Activated naive CD4-positive, alpha-beta T cell treated with Interleukin-2 at 50 U/mL for 16 hours (primary cell): ENCODE measurements around the gene ANK3.

Source experiments
- DNase-seq: peaks from one replicate; pipeline ENCODE4 v3.0.0-alpha.2; 2020

ANK3 gene

GRCh38 chr10:60169111-60169510, 220.6 kb downstream of the ANK3 start:
- no peak for DNase-seq

DNA sequence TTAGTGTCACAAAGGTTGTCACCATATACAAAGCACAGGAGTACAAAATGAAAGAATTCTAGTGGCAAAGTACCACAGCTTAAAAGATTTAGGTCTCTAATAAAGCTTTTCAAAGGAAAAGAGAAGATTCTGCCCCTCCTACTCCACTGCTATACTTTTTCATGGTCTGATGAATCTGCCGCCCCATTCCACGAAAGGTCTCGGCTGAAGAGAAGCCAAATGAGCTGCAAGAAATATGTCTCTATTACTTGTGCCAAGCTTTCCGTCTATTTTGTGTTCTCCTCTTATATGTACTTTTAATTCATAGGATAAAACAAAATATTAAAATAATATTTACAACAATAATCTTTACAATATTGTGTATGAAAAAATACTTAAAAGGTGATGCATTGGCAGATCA, 222.6 kb downstream of the ANK3 start:
- DNase-seq = no peak

DNA sequence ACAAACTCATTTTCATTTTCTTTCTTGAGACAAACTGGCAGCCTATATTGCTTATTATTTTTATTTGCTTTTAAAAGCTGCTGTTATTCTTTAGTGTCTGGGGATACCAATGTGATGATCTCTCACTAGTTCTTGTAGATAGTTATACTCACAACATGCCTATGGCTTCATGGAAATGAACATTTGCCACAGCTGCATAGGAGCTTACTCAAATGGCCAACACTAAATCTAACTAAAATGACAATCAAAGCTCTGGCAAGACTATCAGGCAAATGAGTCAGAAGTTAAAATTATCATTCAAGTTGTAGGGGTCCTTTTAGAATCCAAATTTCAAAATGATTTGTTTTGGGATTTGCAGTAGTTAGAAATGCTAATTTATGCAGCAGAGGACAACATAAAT, 225.9 kb downstream of the ANK3 start:
- DNase-seq = no peak

GRCh38 chr10:60162631-60163030, 227.0 kb downstream of the ANK3 start:
- no peak for DNase-seq

DNA sequence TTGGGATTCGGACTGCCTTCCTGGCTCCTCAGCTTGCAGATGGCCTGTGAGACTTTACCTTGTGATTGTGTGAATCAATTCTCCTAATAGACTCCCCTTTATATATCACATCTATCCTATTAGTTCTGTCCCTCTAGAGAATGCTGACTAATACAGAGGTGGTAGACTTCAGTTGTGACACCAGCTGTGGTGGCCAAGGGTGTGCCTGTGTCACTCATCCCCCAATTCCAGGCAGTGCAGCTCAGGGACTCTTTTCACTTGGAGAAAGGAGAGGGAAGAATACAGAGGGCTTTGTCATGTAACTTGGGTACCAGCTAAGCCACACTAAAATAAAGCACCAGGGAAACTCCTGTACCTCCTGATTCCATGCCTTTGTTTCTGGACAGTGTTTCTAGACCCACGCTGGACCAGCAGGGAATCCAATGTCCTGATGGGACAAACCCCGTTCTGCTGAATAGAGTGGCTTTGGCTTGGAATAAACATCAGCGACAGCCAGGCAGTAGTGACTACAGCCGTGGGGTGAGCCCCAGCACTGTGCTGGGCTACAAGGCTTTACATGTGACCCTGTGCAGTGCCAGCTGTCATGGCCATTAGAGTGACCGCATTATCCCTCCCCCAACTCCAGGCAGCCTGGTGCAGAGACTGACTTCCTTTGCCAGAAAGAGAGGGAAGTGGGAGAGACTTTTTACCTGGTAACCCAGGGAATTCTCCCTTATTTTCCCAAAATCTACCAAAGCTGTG, 233.6 kb downstream of the ANK3 start:
- DNase-seq = no peak

DNA sequence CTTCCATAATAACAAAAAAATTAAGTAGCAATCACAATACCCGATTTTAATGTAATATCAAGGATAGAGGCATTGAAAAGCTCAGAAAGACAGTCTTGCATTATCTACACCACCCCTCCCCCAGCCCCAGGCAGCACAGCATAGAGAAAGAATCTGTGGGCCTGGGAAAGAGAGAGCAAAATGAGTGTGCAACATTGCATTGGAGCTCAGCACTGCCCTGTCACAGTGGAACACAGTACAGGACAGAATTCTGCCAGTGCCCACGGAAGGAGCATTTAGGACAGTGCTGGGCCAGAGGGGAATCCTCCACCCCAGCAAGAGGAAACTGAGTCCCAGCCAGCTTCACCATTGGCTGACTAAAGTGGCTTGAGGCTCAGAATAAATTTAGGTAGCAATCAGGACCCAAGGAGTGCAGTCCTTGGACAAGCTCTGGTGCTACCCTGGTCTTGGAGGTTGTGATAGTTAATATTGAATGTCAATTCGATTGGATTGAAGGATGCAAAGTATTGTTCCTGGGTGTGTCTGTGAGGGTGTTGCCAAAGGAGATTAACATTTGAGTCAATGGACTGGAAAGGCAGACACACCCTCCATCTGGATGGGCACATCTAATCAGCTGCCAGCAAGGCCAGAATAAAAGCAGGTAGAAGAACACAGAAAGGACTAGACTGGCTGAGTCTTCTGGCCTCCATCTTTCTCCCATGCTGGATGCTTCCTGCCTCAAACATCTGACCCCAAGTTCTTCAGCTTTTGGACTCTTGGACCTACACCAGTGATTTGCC, 234.4 kb downstream of the ANK3 start:
- no peak for DNase-seq

- no peak for DNase-seq
Measured at GRCh38 chr10:60149003-60149402, 240.7 kb downstream of the ANK3 start.

GRCh38 chr10:60148266-60148840, 241.3 kb downstream of the ANK3 start:
- DNase-seq = no peak

DNA sequence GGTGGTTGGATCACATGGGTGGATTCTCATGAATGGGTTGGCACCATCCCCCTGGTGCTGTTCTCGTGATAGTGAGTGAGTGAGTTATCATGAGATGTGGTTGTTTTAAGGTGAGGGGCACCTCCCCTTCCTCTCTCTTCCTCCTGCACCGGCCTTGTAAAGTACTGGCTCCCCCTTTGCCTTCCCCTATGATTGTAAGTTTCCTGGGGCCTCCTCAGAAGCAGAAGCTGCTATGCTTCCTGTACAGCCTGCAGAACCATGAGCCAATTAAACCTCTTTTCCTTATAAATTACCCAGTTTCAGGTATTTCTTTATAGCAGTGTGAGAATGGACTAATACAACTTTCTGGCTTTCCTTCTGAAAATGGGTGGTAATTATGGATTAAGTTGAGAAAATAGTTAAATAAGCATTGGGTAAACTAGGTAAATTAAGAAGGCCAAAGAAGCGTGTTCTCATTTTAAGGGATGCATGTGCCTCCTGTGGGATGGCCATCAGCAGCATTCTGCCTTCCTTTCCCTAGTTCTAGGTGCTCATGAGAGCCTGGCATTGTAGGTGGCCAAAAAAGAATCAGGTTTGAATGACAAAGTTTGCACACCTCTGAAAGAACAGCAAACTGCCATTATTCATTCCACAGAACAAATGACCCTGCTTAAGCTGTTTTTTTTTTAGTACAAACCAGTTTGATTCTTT, 242.0 kb downstream of the ANK3 start:
- DNase-seq = no peak

GRCh38 chr10:60147025-60147424, 242.7 kb downstream of the ANK3 start:
- no peak for DNase-seq

DNA sequence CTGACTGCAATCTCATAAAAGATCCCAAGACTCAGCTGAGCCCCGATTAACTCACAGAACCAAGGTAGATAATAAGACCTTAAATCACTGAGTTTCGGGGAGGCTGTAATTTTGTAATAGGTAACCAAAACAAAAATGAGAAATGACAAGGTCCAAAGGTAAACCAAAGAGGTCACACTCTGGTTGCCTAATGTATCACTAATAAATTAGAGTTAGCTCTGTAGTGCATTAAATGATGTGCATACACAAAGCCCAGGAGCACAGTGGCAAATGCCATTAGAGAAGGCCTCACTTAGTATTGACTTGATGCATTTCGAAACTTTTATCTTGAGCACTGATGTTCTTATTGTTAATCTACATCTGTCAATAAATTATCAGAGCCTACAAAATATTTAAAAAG, 245.6 kb downstream of the ANK3 start:
- DNase-seq = no peak

DNA sequence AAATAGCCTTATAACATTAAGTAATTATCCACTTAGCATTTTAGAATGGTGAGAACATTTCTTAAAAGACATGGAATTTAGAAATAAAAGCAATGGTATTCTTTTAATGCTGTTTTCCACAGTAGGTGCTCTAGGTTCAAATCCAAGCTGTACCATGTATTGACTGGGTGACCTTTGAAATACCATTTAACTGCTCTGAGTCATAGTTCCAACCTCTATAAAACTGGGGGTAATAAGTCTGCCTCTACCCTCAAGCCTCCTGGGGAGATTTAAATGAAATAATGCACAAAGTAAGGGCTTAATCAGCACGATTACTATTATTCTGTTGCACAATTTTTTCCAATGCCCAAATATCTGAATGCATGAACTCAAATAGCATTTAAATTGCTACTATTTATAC, 246.9 kb downstream of the ANK3 start:
- no peak for DNase-seq

DNA sequence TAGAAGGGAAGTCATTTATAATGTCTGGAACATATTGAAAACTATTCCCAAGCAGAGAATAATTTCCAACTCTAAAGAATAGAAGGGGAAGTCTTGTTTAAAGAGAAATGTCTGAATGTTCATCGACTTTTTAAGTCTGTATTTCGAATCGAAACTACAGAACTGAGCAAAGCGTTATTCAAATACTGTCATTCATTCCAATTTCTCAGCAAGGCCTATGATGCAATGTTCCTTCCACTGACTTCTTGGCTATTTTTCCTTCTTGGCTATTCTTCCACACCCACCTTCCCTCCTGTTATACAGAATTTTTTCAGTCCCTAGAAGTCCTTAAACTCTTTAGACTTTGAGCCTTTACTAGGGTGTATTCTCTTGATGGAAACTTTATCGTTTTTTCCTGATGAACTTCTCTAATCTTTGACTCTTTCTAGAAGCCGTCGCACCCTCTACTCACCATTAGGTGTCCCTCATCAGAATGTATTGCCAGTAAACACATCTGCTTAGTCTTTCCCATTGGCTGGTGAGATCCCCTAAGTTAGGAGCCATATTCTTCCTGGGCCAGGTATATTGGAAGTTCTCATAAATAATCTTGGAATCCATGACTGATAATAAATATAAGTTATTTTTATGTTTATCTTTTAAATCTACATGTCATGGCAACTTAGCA, 247.6 kb downstream of the ANK3 start:
- no peak for DNase-seq

- no peak for DNase-seq
Measured at GRCh38 chr10:60140651-60141632, 248.7 kb downstream of the ANK3 start.

DNA sequence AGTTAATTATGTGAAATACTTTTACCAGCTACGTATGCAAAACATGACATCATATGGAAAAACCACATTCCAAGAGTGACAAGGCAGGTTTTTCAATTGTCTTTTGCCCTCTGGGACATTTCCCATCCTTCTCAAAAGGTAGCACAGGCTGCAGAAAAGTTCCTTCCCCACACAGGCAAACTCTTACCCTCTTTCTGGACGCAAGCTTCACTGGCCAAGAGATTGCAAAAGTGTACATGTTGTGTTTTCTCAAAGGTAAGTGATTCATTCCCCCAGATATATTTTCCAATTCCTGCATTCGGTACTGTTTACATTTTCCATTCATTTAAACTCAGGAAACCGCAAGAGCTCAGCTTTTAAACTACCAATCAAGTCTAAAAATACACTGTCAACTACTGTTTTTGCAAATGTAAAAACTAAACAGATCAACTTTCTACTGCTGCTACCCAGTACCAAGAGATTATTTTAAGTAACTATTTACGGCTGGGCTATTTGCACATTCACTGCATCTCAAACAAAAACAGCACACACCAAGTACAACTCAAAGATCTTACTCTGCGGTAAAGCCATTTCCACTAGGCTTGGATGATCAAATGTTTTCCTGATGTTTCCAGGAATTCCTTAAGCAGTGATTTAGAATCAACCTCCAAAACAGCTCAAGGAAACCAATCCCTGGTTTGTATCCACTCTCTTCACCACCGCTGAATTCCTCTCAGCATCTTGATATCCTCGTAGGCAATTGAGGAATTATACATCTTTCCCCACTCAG, 249.7 kb downstream of the ANK3 start:
- no peak for DNase-seq

GRCh38 chr10:60139290-60139689, 250.4 kb downstream of the ANK3 start:
- DNase-seq = no peak

GRCh38 chr10:60138842-60139241, 250.8 kb downstream of the ANK3 start:
- no peak for DNase-seq

DNA sequence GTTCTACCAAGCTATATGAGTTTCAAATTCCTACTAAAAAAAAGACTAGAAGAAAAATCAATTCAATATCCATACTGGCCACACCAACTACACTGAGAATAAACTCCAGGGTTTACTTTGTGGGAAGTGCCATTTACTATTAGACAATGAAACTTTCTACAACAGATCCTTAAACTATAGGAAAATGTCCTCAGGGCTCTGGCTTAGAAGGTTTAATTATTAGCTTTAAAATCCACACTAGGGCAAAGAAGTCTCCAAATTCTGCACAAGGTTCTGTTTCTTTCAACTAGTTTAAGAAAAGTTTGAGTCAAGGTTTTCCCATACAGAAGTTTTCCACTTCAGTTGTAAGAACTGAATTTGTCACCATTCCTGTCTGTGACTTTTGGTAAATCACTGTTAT, 251.6 kb downstream of the ANK3 start:
- no peak for DNase-seq

DNA sequence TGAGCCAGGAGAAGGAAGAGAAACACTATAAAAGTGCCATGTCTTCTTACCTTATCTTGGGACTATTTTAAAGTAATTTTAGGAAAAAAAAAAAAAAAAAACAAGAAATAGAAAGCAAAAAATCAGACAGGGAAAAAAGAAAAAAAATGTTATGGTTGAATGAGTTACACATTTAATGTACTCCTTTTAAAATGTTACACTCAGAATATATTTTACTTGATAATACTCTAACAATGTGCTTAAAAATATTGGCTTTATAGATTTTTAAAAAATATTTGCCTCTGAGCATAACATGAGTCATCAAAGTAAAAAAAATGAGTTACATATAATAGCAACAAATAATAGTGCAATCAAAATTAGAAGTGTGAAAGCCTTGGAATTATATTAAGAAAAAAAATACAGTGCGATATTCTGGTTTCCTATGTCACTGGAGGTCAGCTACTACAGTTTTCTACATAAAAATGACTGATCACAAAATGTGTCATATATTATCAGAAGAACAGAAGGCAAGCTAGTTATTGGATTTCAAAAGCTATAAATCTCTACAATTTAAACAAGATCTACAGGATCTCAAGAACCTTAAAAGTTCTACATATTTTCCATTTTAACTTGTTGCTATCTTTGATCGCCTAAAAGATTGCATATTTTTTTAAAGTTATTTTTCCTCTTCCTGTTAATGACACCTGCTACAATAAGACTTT, 252.2 kb downstream of the ANK3 start:
- DNase-seq = no peak

DNA sequence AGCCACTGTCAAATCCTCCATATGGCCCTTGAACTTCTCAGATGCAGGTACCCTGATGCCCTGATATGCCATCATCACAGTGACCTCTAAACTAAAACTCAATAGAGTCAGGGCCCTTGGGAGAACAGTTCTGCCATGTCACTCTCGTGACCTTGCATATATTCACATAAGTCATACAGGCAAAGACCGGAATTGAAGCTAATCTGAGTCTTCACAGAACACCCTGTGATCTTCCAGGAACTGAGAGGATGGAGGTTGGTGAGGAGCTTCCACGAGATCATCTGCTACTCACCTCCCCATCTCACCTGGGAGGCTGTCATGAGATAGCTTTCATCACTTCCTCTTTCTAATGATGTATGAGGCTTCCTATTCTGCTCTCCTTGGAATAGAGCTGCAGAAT, 254.7 kb downstream of the ANK3 start:
- DNase-seq = no peak
